ENCODE results near the gene UPF3A.
"Not testable (repeated sequence)": the region's sequence is repeated elsewhere in the genome, so short reads cannot be mapped to it uniquely, and the experiment has no call there.

UPF3A gene

GRCh38 chr13:114264313-114264712 is 17.1 kb upstream of the UPF3A start:
- not testable (repeated sequence) for DNase-seq (ENCODE audit: low spot score)

- no peak for DNase-seq (ENCODE audit: low spot score)
These were observed 16.4 kb upstream of the UPF3A start for GRCh38 chr13:114264886-114265611.

DNA sequence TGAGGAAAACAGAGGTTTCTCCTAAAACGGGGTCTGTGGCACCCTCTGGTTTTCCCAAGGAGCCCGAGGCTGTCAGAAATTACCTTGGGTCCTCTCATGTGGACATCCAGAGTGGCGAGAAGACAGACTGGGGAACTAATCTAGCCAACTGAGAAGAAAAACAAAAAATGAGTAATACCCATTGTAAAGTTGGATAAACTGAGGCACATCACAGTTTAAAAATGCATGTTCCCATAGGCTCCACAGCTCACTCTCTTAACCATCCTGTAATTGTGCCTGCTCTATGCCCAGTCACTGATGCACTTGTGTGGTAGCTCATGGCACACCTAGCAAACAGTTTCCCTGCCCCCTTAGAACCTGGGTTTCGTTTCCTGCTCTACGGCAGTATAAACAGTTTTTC is 15.2 kb upstream of the UPF3A start:
- DNase-seq (ENCODE audit: low spot score) = no peak

DNA sequence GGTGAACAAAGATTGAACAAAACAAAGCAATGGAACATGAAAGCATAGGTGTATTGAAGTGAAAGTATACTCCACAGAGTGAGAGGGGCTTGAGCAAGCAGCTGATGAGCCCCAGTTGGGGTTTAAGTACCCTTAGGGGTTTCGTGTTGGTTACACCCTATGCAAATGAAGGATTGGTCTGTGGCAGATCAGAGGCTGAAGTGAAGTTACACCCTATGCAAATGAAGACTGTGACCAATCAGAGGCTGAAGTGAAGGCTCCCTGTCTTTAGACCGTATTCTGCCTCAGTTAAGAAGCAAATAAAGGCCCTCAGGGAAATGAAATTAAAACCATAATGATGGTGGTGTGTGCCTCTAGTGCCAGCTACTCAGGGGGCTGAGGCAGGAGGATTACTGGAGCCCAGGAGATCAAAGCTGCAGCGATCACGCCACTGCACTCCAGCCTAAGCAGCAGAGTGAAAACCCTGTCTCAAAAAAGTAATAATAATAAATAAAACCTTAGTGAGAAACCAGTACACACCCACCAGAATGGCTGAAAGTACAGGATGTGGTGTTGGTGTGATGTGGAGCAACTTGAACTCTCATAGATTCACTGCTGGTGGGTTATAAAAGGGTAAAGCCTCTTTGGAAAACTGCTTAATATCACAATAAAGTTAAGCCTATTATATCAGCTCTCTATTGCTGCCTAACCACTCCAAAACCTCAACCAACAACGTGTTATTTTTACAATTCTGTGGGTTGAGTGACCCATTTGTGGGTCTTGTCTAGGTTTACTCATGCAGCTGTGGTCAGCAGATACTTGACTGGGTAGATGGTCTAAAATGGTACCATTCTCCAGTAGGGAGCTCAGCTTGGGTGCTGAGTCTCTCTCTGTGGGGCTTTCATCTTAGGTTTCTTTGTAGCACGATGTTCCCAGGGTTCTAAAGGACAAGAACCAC is 12.8 kb upstream of the UPF3A start:
- DNase-seq (ENCODE audit: low spot score) = peak; percentile 74

- no peak for DNase-seq (ENCODE audit: low spot score)
These were observed 12.1 kb upstream of the UPF3A start for GRCh38 chr13:114269281-114269770.

- no peak for DNase-seq (ENCODE audit: low spot score)
These were observed 8.4 kb upstream of the UPF3A start for GRCh38 chr13:114272977-114273376.

GRCh38 chr13:114275304-114275703 is 6.1 kb upstream of the UPF3A start:
- DNase-seq (ENCODE audit: low spot score) = no peak

DNA sequence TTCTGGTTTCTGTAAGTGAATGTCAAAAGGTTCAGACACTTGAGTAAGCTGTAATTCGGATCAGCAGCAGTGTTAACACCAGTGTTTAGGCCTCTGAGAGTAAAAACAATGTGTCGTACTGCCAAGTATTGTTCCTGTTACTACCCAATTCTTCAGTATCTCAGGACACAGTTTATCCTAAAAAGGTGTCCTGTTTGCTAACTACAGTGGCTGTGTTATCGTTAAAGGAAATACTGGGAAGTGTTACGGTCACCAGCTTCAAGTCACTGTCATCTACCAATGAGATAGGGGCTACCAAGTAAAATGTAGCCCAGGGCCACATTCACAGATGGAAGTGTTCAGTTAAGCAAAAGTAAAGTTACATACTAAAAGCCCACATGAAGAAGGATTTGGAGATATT is 2.3 kb upstream of the UPF3A start:
- no peak for DNase-seq (ENCODE audit: low spot score)

GRCh38 chr13:114279758-114280355 is 1.5 kb upstream of the UPF3A start:
- no peak for DNase-seq (ENCODE audit: low spot score)

GRCh38 chr13:114282041-114282670 is 755 bp downstream of the UPF3A start:
- peak; percentile 74 for DNase-seq (ENCODE audit: low spot score)

- no peak for DNase-seq (ENCODE audit: low spot score)
These were observed 2.2 kb downstream of the UPF3A start for GRCh38 chr13:114283576-114283975.

- DNase-seq (ENCODE audit: low spot score) = no peak
These were observed 3.3 kb downstream of the UPF3A start for GRCh38 chr13:114284680-114285079.

DNA sequence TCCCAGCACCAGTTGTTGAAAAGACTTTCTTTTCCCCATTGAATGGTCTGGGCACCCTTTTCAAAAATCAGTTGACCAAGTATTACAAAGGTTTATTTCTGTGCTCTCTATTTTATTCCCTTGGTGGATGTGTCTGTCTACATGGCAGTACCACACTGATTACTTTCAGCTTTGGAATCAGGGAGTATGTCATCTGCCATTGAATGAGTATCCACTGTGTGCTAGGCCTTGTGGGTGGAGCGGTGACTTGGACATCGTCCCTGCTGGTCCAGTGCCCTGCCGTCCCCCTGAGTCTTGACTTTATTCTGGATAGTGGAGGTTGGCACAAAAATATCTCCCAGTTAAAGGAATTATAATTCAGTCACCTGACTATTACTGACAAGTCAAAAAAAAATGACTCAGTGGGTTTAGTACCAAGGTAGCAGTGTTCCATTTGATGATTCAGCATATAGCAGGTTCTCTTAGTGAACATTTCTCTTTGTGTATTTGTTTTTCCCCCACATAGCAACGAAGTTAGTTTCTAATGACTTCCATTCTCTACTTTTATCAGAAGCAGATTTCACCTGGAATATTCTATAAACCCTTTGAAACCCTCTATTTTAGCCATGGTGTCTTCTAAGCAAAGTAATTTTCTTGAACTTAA is 3.9 kb downstream of the UPF3A start:
- no peak for DNase-seq (ENCODE audit: low spot score)

GRCh38 chr13:114286808-114287207 is 5.4 kb downstream of the UPF3A start:
- DNase-seq (ENCODE audit: low spot score) = no peak

DNA sequence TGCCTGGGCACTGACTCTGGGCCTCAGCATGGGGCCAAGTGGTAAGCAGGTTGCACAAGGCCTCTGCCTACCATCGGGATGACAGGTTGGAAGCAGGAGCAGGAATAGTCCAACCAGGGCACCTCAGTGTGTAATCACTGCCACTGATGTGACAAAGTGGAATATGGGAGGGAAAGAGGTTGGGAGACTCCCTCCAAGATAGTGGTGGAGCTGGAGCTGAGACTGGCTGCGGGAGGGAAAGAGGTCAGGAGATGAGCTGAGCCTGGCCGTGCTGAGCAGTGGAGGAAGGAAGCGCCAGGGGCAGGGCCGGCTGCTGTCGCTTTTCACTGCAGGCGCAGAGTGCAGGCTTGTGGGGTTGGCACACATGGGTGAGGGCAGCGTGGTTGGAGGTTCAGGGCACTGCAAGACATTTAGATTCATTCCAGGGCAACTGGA is 6.8 kb downstream of the UPF3A start:
- DNase-seq (ENCODE audit: low spot score) = no peak

DNA sequence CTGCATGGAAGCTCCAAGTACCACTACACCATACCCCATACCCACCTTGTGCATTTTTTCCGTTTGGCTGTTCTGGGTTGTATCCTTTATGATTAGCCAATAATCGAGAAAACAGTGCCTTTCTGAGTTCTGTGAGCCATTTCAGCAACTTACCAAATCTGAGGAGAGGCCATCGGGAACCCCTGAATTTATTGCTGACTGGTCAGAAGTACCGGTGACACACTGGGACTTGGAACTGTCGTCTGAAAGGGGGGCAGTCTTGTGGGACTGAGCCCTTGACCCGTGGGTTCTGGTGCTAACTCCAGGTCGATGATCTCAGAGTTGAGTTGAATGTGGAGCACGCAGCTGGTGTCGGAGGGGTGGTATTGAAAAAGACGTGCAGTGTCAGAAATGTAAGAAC is 15.0 kb downstream of the UPF3A start:
- no peak for DNase-seq (ENCODE audit: low spot score)

DNA sequence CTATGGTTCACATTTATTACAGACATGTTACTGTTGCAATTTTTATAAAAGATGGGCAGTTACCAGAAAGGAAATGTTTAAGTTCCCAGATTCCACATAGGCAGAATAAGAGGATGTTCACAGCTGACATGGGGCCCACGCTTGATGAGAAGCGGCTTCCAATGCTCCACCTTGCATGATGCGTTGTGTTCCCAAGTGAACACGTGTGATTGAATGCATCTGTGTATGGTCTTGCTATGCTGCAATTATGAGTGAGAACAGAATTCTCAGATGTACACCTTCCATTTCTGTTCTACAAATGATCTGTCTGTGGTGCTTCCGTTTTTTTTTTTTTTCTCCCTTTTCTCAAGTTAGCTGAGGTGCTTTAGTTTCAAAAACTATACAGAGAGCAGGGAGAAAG is 15.5 kb downstream of the UPF3A start:
- DNase-seq (ENCODE audit: low spot score) = no peak

- DNase-seq (ENCODE audit: low spot score) = no peak
These were observed 17.5 kb downstream of the UPF3A start for GRCh38 chr13:114298866-114299265.

DNA sequence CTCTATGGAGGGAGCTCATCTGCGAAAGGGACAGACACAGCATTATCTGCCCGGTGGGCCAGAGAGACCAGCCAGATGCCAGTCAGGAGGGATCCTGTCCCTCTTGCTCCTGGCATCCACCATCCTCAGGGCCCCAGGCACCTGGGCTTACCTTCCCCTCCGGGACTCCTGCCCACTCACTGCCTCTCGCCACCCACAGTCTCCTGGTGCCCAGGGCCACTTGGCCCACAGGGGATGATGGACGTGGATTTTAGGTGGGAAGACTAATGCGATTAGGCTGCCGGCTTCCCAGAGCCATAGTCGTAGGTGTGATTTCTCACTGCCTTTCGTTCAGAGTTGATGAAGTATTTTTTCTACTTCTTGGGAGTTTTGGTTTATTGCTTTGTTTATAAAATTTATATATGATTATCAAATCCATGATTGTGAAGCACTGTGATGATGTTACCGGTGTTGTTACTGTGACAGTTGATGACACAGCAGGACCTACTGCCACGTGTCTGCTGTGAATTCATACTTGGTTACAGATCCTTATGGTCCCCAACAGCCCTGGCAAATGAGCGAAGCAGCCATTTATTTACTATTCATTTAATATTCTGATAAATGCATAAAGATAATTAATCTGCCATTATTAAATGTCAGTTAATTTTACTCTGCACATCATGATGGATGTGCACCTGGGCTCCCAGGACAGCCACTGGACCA is 18.4 kb downstream of the UPF3A start:
- DNase-seq (ENCODE audit: low spot score) = no peak

GRCh38 chr13:114303700-114304327 is 22.4 kb downstream of the UPF3A start:
- DNase-seq (ENCODE audit: low spot score) = no peak
